Memory B cell (primary cell): ENCODE data around the gene COL18A1.

Source experiments
- ATAC-seq: fragments of 150-1000 bp; cut with Tn5 transposase; 2 replicates; pipeline ENCODE4 v1.10.0; 2021; ENCODE audit warnings: low read depth, mild to moderate bottlenecking, moderate library complexity
- DNase-seq, 2 donors: peaks; one replicate each; pipeline ENCODE4 v3.0.0; 2022; ENCODE audit warnings: low spot score in 2 of 2
- H3K27ac Mint-ChIP-seq: one replicate; pipeline ENCODE4 v1.8.0; 2022; ENCODE audit warnings: mild to moderate bottlenecking, moderate library complexity, mixed read lengths
- H3K27me3 Mint-ChIP-seq: one replicate; pipeline ENCODE4 v1.8.0; 2022; ENCODE audit warnings: mixed read lengths
- H3K36me3 Mint-ChIP-seq: one replicate; pipeline ENCODE4 v1.8.0; 2022; ENCODE audit warnings: mild to moderate bottlenecking, mixed read lengths
- H3K4me1 Mint-ChIP-seq: one replicate; pipeline ENCODE4 v1.8.0; 2022; ENCODE audit warnings: mixed read lengths
- H3K4me3 Mint-ChIP-seq: one replicate; pipeline ENCODE4 v1.8.0; 2022; ENCODE audit warnings: mild to moderate bottlenecking, moderate library complexity, mixed read lengths
- H3K9me3 Mint-ChIP-seq: one replicate; pipeline ENCODE4 v1.8.0; 2022; ENCODE audit warnings: mixed read lengths

COL18A1 gene

DNA sequence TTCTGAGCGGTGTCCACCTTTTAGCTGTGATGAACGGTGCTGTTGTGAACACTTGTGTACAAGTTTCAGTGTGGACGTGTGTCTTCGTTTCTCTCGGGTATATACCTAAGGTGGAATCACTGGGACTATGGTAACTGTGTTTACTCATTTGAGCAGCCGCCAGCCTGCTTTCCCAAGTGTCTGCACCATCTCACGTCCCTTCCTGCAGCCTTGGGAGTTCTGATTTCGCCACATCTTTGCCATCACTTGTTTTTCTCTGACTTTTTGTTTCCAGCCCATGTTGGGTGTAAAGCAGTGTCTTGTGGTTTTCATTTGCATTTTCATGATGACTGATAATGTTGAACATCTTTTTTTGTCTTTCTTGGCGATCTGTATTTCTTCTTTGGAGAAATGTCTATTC is 40.4 kb downstream of the COL18A1 start:
- no peak for DNase-seq
- ATAC-seq, result no peak
- Mint-ChIP-seq H3K27ac (no peak overlapping the region), H3K4me1 (no peaks in the 10 kb centered on the region), H3K4me3 (no peak overlapping the region), H3K36me3 (no peaks in the 10 kb centered on the region), H3K27me3 (peaks cover 17% of the 10 kb centered on the region), H3K9me3 (peaks cover 2% of the 10 kb centered on the region)

DNA sequence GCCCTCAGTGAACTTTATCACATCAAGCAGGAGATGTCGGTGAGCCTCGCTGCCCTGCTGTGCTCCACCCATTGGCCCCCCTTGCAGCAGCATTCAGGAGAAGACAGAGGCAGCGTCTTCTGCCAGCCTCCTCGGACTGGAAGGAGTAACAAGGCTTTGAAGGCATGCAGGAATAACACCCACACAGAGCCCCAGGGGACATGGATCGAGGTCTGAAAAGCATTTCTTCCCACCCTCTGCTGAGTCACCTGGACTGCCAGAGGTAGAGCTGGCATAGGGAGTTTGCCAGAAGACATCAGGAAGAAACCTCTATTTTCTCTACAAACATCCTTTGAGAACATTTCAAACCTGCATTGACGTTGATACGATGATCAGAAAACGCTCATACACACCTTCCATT is 42.9 kb downstream of the COL18A1 start:
- H3K27ac Mint-ChIP-seq, result no peak overlapping the region
- H3K4me1 Mint-ChIP-seq, result no peaks in the 10 kb centered on the region
- no peaks in the 10 kb centered on the region for H3K36me3 Mint-ChIP-seq
- DNase-seq (no peak), ATAC-seq (no peak)
- H3K27me3 Mint-ChIP-seq, result peaks cover 15% of the 10 kb centered on the region
- peaks cover 2% of the 10 kb centered on the region for H3K9me3 Mint-ChIP-seq
- H3K4me3 Mint-ChIP-seq, result no peak overlapping the region

DNA sequence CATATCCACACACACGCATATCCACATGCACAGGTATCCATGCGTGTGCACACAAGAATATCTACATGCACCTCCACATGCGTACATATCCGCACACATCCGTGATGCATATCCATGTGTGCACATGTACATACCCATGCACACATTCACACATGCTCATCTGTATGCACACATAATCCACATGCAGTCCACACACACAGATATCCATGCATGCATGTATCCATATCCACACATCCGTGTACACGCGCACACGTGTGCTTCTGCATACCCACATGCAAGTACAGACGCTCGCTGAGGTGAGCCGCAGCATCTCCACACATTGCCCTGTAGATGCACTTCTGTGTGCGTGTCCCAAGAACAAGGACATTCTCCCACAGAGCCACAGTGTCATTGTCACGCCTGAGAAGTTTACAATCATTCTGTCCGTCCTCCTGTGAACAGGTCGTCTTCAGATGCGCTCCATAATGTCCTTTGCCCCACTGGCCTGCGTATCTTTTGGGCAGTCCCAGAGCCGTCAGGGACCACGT is 43.4 kb downstream of the COL18A1 start:
- Mint-ChIP-seq H3K36me3 (no peaks in the 10 kb centered on the region), H3K27me3 (peaks cover 15% of the 10 kb centered on the region), H3K4me3 (no peak overlapping the region), H3K4me1 (peaks cover 3% of the 10 kb centered on the region), H3K27ac (no peak overlapping the region), H3K9me3 (peaks cover 2% of the 10 kb centered on the region)
- ATAC-seq (no peak), DNase-seq (no peak)

DNA sequence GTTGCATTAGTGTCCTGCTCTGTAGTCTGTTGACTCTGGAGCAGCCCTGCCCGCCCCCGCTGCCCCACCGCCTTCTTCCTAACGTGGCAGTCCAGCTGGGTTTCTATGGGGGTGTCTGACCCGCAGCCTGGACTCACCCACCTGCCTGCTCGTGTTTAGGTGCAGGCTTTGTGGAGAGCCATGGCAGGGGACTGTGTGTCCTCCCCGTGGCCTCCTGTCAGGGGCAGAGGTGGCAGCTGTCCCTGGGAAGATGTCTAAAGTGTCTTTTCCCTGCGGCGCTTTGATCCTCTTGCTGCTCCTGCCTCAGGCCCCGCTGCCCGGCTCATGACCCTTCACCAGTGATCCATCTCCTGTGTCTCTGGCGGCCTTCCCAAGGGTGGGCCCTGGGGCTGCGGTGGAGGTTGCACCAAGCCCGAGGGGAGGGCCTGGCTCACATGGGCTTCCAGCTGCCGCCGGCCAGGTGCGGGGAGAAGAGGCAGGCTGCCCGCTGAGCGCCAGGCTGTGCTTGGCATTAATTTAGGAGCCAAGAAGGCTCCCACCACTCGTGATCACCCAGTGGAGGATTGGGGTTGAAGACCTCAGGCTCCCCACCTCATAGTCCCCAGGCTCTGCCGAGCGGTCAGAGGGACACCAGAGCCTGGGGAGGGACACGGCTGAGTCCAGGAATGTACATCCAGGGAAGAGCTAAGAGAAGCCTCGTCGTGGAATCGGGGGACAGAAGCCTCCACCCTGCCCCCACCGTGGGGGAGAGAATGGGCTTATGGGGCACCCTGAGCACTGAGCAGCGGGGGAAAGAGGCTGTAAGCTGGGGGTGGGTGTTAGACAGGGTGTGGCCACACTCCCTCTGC is 44.1 kb downstream of the COL18A1 start:
- no peak overlapping the region for H3K27ac Mint-ChIP-seq

DNA sequence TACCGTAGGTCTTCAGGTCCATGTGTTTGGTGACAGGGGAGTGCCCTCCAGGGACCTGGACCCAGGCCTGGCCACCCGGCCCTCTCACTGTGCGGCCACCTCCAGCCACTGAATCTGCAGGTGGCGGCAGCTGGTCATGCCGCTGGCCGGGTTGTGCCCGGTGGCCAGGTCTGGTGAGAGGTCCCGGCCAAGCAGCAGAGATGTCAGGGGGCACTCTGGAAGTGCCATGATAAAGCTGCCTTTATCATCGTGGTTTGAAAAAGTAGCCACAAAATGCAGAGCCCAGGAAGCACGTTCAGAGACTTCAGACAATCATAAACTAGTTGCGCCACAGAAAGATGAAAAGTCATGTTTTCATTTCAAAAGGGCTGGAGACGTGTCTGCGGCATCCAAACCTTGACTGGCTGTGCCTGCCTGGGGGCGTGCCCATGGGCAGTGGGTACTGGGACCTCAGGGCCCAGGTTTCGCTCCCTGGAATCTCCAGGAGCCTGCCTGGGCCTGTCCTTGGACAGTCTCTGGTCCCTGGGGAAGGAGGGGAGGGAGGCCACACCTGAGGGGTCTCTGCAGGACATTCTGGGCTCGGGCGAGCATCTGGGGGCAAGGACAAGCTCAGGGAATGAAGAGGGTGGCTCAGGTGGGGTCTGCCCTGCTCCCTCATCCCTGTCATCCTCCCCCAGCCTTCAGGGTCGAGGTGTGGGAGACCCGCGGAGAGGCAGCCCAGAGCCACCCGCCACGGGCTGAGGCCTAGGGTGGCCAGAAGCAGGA is 44.9 kb downstream of the COL18A1 start:
- DNase-seq (no peak), ATAC-seq (no peak)
- Mint-ChIP-seq H3K36me3 (no peaks in the 10 kb centered on the region), H3K9me3 (peaks cover 2% of the 10 kb centered on the region), H3K27me3 (peaks cover 15% of the 10 kb centered on the region), H3K27ac (no peak overlapping the region), H3K4me3 (no peak overlapping the region), H3K4me1 (peaks cover 3% of the 10 kb centered on the region)

More for the DNA sequence above, 44.1 kb downstream of the COL18A1 start:
- no peak overlapping the region for H3K4me3 Mint-ChIP-seq
- DNase-seq, result no peak
- H3K36me3 Mint-ChIP-seq, result no peaks in the 10 kb centered on the region
- H3K9me3 Mint-ChIP-seq, result peaks cover 2% of the 10 kb centered on the region
- peaks cover 3% of the 10 kb centered on the region for H3K4me1 Mint-ChIP-seq
- no peak for ATAC-seq
- H3K27me3 Mint-ChIP-seq, result peaks cover 15% of the 10 kb centered on the region

DNA sequence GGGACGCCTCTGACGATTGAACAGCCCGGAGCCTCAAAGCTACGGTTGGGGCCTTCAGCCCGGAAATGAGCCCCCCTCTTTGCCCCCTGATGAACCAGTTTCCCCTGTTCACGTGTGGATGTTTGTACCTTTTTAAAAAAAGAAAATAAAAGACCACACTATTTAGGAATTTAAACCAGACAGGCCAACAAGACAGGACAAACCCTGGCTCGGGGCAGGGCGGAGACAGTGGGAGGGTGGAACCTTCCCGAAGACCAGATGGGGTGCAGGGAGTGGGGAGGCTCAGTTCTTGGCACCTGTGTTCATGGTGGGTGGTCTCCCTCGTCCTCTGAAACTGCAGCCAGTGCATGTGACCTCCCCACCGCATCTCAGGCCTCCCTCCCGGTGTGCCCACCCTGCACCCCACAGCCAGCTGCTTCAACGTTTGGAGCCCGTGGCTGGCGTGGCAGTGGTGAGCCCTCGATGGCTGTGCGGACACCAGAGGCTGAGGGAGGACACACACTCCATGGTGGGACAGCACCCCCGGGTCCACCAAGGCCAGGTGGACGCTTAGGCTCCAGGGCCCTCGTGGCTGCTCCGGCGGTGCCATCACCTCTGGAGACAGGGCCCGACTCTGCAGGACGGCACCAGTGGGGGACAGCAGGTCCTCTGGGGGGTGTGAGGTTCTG is 45.6 kb downstream of the COL18A1 start:
- H3K27me3 Mint-ChIP-seq, result peaks cover 11% of the 10 kb centered on the region
- H3K4me1 Mint-ChIP-seq, result peaks cover 3% of the 10 kb centered on the region
- ATAC-seq (no peak), DNase-seq (no peak)
- H3K4me3 Mint-ChIP-seq, result no peak overlapping the region
- H3K36me3 Mint-ChIP-seq, result no peaks in the 10 kb centered on the region
- no peak overlapping the region for H3K27ac Mint-ChIP-seq
- peaks cover 2% of the 10 kb centered on the region for H3K9me3 Mint-ChIP-seq

DNA sequence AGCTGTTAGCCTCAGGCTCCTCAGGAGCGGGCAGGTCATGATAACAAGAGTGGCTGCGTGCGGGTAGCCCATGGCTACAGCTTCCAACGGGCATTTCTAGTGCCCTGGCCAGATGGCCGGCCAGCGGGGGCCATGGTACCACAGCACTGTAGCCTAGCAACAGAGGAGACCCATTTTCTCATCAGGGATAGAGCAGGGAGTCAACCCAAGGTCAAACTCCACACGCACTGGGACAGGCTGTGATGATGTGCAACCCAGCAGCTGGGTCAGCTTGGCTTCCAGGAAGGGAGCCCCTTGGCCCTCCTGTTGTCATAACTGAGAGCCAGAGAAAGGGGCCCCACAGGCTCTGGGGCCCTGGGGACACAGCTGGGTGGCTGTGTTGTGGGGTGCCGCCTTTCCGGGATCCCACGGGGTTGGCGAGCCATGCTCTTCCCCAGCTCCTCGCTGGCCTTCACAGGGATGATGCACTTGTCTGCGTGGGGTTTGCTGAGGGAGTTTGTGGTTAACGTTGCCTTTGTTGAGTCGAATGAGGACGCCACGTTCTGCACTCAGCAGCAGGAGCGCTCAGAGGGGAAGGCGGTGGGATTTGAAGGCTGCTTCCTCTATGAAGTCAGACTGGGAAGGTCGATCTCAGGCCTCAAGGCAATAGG is 46.3 kb downstream of the COL18A1 start:
- ATAC-seq, result no peak
- DNase-seq, result no peak
- Mint-ChIP-seq H3K36me3 (no peaks in the 10 kb centered on the region), H3K4me1 (peaks cover 3% of the 10 kb centered on the region), H3K27me3 (peaks cover 10% of the 10 kb centered on the region), H3K4me3 (no peak overlapping the region), H3K9me3 (peaks cover 1% of the 10 kb centered on the region), H3K27ac (no peak overlapping the region)

DNA sequence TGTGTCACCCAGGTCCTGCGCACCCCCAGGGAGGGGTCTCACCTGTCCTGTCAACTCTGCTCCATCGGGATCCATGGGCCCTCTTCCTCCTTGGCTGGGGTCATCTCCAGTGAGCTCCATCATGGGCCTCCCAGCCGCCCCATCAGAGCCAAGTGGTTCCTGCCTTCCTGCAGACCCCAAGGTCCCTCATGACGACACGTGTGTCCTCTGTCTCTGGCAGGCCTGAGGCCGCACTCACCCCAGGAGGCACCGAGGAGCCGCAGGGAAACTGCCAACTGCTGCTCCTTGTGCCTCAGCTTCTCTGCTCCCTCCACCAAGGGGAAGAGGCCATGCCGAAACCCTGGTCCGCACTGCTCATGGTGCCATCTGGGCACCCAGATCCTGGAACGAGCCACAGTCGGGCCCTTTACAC is 46.8 kb downstream of the COL18A1 start:
- no peak overlapping the region for H3K4me3 Mint-ChIP-seq
- H3K27ac Mint-ChIP-seq, result no peak overlapping the region
- H3K27me3 Mint-ChIP-seq, result peaks cover 10% of the 10 kb centered on the region
- ATAC-seq, result no peak
- no peaks in the 10 kb centered on the region for H3K36me3 Mint-ChIP-seq
- peaks cover 3% of the 10 kb centered on the region for H3K4me1 Mint-ChIP-seq
- no peak for DNase-seq
- H3K9me3 Mint-ChIP-seq, result no peaks in the 10 kb centered on the region

DNA sequence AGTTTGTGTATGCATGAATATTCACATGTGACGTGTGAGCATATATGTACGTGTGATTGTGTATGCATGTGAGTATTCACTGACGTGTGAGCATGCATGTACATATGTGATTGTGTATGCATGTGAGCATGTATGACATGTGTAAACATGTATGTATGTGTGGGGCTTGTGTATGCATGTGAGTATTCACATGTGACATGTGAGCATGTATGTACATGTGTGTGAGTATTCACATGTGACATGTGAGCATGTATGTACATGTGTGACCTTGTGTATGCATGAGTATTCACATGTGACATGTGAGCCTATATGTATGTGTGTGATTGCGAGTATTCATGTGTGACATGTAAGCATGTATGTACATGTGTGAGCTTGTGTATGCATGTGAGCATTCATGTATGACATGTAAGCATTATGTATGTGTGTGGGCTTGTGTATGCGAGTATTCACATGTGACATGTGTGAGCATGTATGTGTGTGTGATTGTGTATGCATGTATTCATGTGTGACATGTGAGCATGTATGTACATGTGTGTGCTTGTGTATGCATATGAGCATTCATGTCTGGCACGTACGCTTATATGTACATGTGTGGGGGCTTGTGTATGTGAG is 47.8 kb downstream of the COL18A1 start:
- Mint-ChIP-seq H3K36me3 (no peaks in the 10 kb centered on the region), H3K4me1 (peaks cover 3% of the 10 kb centered on the region), H3K27me3 (peaks cover 10% of the 10 kb centered on the region), H3K9me3 (no peaks in the 10 kb centered on the region), H3K4me3 (no peak overlapping the region), H3K27ac (no peak overlapping the region)
- DNase-seq (no peak), ATAC-seq (no peak)

DNA sequence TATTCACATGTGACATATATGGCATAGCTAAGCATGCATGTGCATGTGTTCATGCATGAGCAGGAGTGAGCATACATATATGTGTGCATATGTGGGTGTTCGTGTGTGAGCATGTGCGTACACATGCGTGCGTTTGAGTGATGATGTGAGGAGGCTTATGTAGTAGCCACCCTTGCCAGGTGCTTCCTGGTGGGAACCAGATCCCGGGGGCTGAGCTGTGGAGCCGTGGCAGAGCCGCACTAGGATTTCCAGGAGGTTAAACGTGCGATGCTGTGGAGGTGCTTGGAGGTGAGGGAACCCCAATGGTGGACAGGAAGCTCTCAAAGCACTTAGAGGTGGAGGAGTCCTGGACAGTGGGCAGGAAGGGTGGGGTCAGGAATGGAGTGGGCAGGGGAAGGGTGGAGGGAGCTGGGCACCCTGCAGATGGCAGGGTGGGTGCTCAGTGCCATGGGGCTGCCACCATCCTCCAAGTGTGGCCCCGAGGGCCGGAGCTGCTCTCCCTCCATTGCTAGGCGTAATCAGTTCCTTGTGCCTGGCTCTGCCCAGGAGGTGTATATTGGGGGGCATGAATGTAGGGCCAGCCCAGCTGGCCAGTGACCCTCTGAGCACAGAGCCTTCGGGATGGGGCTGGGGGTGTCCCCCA is 48.5 kb downstream of the COL18A1 start:
- H3K4me3 Mint-ChIP-seq, result no peak overlapping the region

DNA sequence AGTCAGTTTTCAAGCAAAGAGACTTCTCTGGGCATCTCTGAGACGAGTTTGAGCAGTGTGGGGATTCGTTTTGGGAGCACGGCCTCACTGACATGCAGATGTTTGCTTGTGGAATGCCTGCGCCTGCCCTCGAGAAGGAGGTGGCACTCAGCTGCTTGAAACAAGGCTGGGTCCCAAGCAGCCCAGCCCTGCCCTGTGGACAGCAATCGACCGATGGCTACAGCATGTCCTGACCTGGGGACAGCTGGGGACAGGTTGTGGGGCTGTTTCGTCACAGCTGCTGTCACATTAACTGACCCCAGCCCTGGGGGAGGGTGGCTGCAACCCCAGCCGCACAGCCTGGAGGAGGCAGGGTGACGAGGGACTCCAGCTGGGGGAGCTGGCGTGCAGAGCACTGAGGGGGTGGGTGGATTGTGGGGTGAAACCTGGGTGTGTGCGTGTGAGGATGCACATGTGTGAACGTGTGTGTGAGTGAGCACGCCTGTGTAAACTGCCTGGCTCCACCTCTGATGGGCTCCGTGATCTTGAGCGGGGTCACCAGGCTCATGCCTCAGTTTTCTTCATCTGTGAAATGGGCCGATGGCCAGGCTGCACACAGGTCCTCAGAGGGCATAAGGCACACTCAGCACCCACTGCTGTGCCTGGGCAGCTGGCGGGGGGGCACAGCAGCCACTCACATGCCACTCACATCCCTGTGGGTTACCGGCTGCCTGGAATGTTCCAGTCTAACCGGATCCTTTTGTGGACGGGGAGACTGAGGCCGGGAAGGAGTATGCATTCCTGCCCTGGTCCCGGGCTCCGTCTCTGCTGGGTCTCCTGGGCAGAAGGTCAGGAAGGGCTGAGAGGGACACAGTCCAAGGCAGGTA is 49.3 kb downstream of the COL18A1 start:
- Mint-ChIP-seq H3K9me3 (no peaks in the 10 kb centered on the region), H3K4me1 (peaks cover 3% of the 10 kb centered on the region), H3K27me3 (peaks cover 1% of the 10 kb centered on the region), H3K27ac (no peak overlapping the region), H3K4me3 (no peak overlapping the region), H3K36me3 (no peaks in the 10 kb centered on the region)
- ATAC-seq (no peak), DNase-seq (no peak)

More for the DNA sequence above, 48.5 kb downstream of the COL18A1 start:
- Mint-ChIP-seq H3K9me3 (no peaks in the 10 kb centered on the region), H3K27ac (no peak overlapping the region), H3K27me3 (peaks cover 6% of the 10 kb centered on the region), H3K36me3 (no peaks in the 10 kb centered on the region), H3K4me1 (peaks cover 3% of the 10 kb centered on the region)
- ATAC-seq (no peak), DNase-seq (no peak)

DNA sequence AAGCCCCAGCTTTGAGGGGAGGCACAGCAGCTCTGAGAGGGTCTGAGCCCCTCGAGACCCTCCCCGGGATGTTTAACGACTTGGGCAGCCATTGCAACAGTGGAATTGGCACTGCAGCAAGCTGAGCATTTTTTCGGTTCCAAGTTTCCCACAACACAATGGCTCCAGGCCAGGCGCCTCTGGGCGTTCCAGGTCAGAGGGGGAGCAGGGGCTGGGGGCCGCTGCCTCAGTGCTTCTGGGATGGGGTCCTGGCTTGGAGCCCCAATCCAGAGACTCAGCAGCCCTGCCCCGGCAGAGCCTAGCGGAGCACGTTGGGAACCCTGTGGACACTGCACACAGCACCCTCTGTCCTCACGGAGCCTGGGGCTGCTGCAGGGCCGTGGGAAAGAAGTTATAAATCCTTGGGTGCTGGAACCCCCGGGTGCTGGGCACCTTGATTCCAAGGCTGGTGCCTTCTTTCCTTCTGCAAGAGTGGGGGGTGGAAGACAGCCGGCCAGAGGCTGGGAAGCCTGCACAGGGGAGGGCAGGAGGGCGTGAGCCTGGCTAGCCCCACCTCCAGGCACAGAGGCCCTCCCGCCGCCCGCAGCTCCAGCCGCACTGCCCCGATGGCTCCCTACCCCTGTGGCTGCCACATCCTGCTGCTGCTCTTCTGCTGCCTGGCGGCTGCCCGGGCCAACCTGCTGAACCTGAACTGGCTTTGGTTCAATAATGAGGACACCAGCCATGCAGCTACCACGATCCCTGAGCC is 50.1 kb downstream of the COL18A1 start:
- Mint-ChIP-seq H3K4me1 (peaks cover 3% of the 10 kb centered on the region), H3K4me3 (no peak overlapping the region), H3K27me3 (no peaks in the 10 kb centered on the region), H3K9me3 (no peaks in the 10 kb centered on the region), H3K27ac (no peak overlapping the region), H3K36me3 (no peaks in the 10 kb centered on the region)
- no peak for ATAC-seq
- no peak for DNase-seq
